OCI-LY7 (cell line): Measurements from ENCODE around the gene ISYNA1. TPM values are rescaled to one million over a fixed set of nuclear protein-coding genes. Genes with fewer than 3 reads are reported as not detected.

Source experiments
- BruUV-seq: library from RNA; stranded (reverse); fragments of 400-500 nt; replicated peaks from 2 replicates; lab custom pipeline; 2021; lab: Mats Ljungman, UMichigan
- CTCF ChIA-PET: fragments of 300-600 bp; sonication (Branson Sonifier 250); formaldehyde crosslinking; loops from one replicate; lab custom pipeline; 2022; ENCODE audit warnings: antibody characterized with exemption; ENCODE audit not compliant: unreplicated experiment; lab: Charles Lee
- POLR2A ChIA-PET: fragments of 300-600 bp; sonication (Branson Sonifier 250); formaldehyde crosslinking; loops from one replicate; lab custom pipeline; 2022; ENCODE audit warnings: antibody characterized with exemption; lab: Charles Lee
- DNase-seq: peaks from one replicate; pipeline ENCODE4 v3.0.0-alpha.2; 2015; ENCODE audit warnings: low spot score
- H2AFZ ChIP-seq: fragments of 200-600 bp; sonication (generic), shearing (Covaris generic); 2 replicates; pipeline ENCODE4 v1.6.1; 2014; ENCODE audit warnings: mild to moderate bottlenecking, antibody characterized with exemption, low read length, moderate library complexity
- H3K27ac ChIP-seq: fragments of 200-600 bp; sonication (generic); 2 replicates; pipeline ENCODE4 v1.5.1; 2014; ENCODE audit warnings: mixed run types, low read depth, mild to moderate bottlenecking, moderate library complexity, low read length, inconsistent platforms; ENCODE audit not compliant: poor library complexity, severe bottlenecking
- H3K36me3 ChIP-seq: fragments of 200-600 bp; sonication (generic); 2 replicates; pipeline ENCODE4 v1.6.1; 2014; ENCODE audit warnings: mild to moderate bottlenecking, antibody characterized with exemption, low read length, moderate library complexity, mixed read lengths; ENCODE audit not compliant: insufficient read depth
- H3K4me1 ChIP-seq: fragments of 200-600 bp; sonication (generic); 2 replicates; pipeline ENCODE4 v1.5.1; 2014; ENCODE audit warnings: mild to moderate bottlenecking, low read length; ENCODE audit not compliant: insufficient read depth, poor library complexity, severe bottlenecking
- H3K4me2 ChIP-seq: fragments of 200-600 bp; sonication (generic); 2 replicates; pipeline ENCODE4 v1.6.1; 2014; ENCODE audit warnings: mild to moderate bottlenecking, low read length
- H3K4me3 ChIP-seq: fragments of 200-600 bp; sonication (generic); 2 replicates; pipeline ENCODE4 v1.5.1; 2014; ENCODE audit warnings: mild to moderate bottlenecking, low read depth, low read length; ENCODE audit not compliant: poor library complexity, severe bottlenecking
- H3K79me2 ChIP-seq: fragments of 200-600 bp; sonication (generic); 2 replicates; pipeline ENCODE4 v1.6.1; 2016; ENCODE audit warnings: low read depth, mild to moderate bottlenecking, low read length, moderate library complexity, mixed read lengths; ENCODE audit not compliant: insufficient read depth
- H3K9me2 ChIP-seq: fragments of 200-600 bp; sonication (generic); 2 replicates; pipeline ENCODE4 v1.6.1; 2016; ENCODE audit warnings: mild to moderate bottlenecking, low read length, mixed read lengths; ENCODE audit not compliant: insufficient read depth
- H3K9me3 ChIP-seq: fragments of 200-600 bp; sonication (generic); 2 replicates; pipeline ENCODE4 v1.6.1; 2014; ENCODE audit warnings: mild to moderate bottlenecking, mixed run types, low read length, mixed read lengths
- H4K20me1 ChIP-seq: fragments of 200-600 bp; sonication (generic); 2 replicates; pipeline ENCODE4 v1.6.1; 2014; ENCODE audit warnings: mild to moderate bottlenecking, antibody characterized with exemption, low read length, moderate library complexity, mixed read lengths; ENCODE audit not compliant: insufficient read depth
- CTCF ChIP-seq: fragments of 200-600 bp; sonication (generic); conservative IDR thresholded peaks from 2 replicates; pipeline ENCODE4 v1.5.1; 2014; ENCODE audit warnings: mild to moderate bottlenecking, antibody characterized with exemption, low read length, moderate library complexity, mixed read lengths
- EZH2phosphoT487 ChIP-seq: fragments of 200-600 bp; sonication (generic); IDR thresholded peaks from 2 replicates; pipeline ENCODE4 v1.6.1; 2018; ENCODE audit warnings: low read depth, borderline replicate concordance, mild to moderate bottlenecking, mixed run types, antibody characterized with exemption, low read length, moderate library complexity, mixed read lengths
- intact Hi-C: fragments of 100-400 bp; cut with micrococcal nuclease; formaldehyde crosslinking; loops from one replicate; pipeline ENCODE4 v1.10.0; 2022; ENCODE audit not compliant: unreplicated experiment
- total RNA-seq, 2 experiments: library from RNA; depleted of rRNA in 1 of 2; stranded (reverse); fragments of >200 nt in 1 of 2; shearing (Covaris generic) in 1 of 2; gene quantifications; 2 replicates each; pipeline ENCODE4 v1.2.3, GENCODE V29; 2014 to 2022

ISYNA1 gene
- total RNA-seq, 2 experiments from 2014 or later, result 1.8 to 8.9 TPM

- H3K4me2 ChIP-seq, result peak overlapping the region; percentile 39
- CTCF ChIA-PET, result no interaction called here
- H3K4me1 ChIP-seq, result peaks cover 38% of the 10 kb centered on the region
- no peaks in the 10 kb centered on the region for H3K9me3 ChIP-seq
- POLR2A ChIA-PET, result interaction anchor here (0.7 to 1.1 kb wide), 2 partner anchors 24 to 89 kb away, joined by 3 read pairs; no protein-coding TSS in a partner anchor
- no TSS peak for BruUV-seq
- no peaks in the 10 kb centered on the region for H3K9me2 ChIP-seq
- no peak for TF ChIP-seq EZH2phosphoT487
- TF ChIP-seq CTCF, result no peak
- H3K36me3 ChIP-seq, result no peaks in the 10 kb centered on the region
- H3K4me3 ChIP-seq, result peak overlapping the region; percentile 21
- H3K27ac ChIP-seq, result no peak overlapping the region
- intact Hi-C loops, result no loop called here
- H2AFZ ChIP-seq, result peak overlapping the region; percentile 56
- peak; percentile 38 for DNase-seq
- H3K79me2 ChIP-seq, result no peaks in the 10 kb centered on the region
- H4K20me1 ChIP-seq, result no peaks in the 10 kb centered on the region
These were observed 44.1 kb downstream of the ISYNA1 start for GRCh38 chr19:18393836-18394235.

DNA sequence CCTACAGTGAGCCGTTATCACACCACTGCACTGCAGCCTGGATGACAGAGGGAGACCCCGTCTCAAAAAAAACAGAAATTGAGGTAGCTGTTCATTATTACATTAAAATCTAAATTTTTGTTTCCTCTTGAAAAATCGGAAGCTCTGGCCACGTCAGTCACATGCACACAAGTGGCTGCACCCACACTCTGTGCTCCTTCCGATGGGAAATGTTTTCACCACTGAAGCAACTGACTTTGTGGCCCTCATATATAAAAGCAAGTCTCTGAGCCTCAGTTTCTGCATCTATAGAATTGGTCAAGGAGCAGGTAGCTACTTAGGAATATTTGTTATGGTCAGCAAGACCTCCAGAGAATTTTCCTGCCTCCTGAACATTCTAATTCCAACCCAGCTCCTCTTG is 45.0 kb downstream of the ISYNA1 start:
- no peak overlapping the region for H3K27ac ChIP-seq

More for the DNA sequence above, 45.0 kb downstream of the ISYNA1 start:
- intact Hi-C loops, result no loop called here
- Histone ChIP-seq H3K36me3 (no peaks in the 10 kb centered on the region), H3K9me2 (no peaks in the 10 kb centered on the region), H3K4me3 (no peak overlapping the region), H3K9me3 (no peaks in the 10 kb centered on the region), H3K4me1 (peaks cover 37% of the 10 kb centered on the region), H2AFZ (peak overlapping the region; percentile 41; the same call in 1 of the 2 replicates), H4K20me1 (no peaks in the 10 kb centered on the region), H3K79me2 (no peaks in the 10 kb centered on the region), H3K4me2 (peak overlapping the region; percentile 28; the same call in 1 of the 2 replicates)
- CTCF ChIA-PET, result interaction anchor here (0.6 to 1.3 kb wide), 2 partner anchors 56 to 65 kb away, joined by 3 read pairs; no protein-coding TSS in a partner anchor
- BruUV-seq, result no TSS peak
- POLR2A ChIA-PET, result no interaction called here
- DNase-seq, result no peak
- TF ChIP-seq EZH2phosphoT487, result no peak
- TF ChIP-seq CTCF, result no peak
